HG02678 (cell line): ENCODE measurements around the gene ACTC1.

Source experiments
- ATAC-seq: cut with Tn5 transposase; IDR thresholded peaks from one replicate; pipeline ENCODE4 v1.9.1; 2021; ENCODE audit warnings: mild to moderate bottlenecking, moderate library complexity; ENCODE audit not compliant: unreplicated experiment

Gene ACTC1

DNA sequence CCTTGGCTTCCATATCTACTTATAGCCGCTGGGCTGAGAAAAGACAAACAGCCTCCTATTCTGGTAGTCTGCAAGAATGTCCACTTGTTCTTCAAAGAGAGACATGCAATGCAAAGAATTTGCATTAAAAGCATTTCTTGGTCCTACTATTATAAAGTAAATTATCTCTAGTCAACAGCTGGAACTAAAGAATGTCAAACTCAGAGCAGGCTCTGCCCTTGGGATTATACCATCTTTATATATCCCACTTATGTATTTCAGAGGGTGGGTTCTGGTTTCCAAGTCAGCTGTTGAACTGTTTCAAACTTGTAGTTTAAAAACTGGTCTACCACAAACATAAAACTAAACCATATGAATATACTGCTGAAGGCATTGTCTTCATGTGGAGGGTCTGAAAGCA is 7.0 kb upstream of the ACTC1 start:
- ATAC-seq: no peak

DNA sequence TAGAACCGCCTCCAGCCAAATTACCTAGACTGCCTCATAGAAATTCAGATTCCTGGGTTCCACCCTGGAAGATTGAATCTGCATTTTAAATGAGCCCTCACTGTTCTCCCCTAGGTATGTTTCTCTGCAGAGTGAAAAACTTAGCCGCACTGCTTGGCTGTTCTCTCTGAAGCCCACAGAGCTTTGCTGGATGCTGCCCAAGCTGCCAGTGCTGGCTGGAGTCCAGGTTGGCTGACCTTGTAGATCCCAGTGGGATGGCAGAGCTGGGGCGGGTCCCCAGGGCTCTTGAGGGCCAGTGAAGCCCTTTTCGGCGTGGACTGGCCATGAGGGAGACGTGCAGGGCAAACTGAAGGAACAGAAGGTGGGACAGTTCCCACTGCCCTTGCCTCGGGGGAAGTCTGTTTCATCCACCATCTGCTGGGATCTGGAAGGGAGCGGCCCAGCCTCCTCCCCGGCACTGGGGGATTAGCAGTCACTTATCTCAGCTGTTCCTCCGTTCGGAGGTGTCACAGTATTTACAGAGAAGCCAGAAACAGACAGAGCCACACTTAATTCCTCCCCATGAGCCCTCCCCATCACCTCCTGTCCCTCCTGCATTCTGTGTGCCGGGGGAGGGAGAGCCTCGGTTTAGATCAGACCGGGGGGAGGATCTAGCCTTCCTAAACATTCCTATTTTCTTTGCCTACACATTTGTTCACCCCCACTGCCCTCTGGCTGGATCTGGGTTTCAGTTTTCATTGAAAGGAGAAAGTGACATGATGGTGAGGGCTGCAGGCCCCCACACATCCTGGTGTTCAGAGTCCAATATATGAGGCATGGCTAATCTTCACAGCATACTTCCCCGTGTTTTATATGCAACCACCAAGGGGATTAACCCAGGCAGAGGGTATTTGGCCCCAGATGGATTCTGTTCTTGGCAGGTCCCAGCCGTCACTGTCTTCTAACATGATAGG is 4.1 kb upstream of the ACTC1 start:
- ATAC-seq: no peak

DNA sequence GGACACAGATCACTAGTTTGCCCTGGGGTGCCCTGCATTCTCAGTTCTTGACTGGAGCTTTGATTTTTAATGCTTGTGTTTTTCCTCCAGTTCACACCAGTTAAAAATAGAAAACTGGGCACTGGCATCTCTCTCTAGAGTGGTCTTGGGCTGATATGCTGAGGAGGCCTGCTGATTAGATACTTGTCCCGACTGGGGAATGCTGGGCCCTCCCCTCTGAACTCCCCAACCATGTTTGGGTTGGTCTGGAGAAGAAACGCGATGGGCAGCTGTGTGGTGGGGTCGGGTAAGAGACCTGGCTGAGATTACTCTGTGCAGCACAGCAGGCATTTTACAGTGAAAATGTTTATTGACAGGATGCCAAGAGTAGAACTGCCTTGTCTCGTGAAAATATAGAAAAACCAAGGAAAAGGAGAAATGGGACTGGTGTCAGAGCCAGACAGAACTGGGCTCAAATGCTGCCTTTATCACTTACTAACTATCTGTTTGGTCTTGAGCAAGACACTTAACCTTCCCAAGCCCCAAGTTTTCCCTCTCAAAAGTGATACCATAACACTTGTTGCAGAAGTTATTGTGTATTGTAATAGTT is 1.6 kb upstream of the ACTC1 start:
- ATAC-seq: no peak

DNA sequence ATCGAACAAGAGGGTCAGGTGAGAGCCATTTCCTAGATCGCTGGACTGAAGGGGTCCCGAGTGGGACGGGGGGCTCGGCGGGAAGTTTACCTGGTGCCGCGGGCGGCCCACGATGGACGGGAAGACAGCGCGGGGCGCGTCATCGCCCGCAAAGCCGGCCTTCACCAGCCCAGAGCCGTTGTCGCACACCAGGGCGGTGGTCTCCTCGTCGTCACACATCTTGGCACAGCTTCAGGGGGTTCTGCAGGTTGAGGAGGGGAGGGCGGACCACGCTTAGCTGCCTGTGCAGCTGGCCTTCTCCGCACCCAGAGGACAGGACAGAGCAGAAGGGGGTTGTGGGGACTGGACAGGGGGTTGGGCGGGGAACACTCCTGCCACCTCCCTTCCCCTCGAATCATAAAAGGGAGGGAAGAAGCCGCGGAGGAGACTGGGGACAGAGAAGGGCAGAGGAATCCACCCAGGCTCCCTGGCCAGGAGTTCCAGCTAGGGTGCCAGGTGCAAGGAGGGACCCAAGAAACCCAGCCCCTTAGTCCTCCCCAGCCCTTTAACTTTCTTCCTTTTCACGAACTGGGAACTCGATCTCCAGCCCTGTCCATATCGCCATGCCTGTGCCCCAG is 651 bp downstream of the ACTC1 start:
- no peak for ATAC-seq

DNA sequence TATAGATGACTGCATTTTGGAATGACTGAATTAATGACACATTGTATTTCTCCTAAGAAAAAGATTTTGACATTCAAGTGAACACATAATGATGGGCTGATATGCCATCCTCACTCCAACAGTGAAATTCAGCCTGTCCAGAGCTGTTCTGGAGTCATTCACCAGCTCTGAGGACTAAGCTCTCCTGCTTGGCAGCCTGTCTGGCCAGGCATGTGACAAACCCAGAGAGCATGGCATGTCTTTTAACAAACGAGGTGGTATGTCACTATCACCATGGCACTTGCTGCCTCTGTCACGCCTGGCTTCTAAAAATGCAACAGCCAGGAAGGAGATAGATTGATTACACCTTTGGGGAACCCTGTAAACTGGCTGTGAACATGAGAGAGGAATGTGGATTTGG is 1.4 kb downstream of the ACTC1 start:
- no peak for ATAC-seq

DNA sequence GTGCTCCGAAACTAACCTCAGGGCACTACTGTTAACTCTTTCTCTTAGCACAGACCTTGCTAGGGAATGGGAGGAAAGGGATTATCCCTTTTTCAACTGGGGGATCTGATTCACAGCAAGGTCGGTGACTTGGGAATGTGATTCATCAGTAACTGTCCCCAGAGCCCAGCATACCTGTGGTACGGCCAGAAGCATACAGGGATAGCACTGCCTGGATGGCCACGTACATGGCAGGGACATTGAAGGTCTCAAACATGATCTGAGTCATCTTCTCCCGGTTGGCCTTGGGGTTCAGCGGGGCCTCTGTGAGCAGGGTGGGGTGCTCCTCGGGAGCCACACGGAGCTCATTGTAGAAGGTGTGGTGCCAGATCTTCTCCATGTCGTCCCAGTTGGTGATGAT is 2.3 kb downstream of the ACTC1 start:
- no peak for ATAC-seq

DNA sequence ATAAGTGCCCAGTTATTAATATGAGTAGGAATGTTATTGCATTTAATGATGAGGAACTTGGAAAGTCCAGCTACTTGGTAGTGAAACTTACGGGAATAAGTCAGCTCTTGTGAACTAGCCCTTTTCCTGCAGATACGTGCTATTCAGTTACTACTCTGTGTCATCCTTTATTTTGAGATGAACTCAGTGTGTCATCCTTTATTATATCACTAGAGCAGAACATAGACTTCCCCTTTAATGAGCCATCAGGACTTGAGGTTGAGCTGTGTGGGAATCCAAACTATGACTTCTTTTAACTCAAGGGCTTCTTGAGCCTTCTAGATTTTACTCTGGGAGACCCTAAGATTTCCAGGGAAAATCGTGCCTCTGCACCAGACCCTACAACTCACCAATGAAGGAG is 3.6 kb downstream of the ACTC1 start:
- ATAC-seq: no peak

DNA sequence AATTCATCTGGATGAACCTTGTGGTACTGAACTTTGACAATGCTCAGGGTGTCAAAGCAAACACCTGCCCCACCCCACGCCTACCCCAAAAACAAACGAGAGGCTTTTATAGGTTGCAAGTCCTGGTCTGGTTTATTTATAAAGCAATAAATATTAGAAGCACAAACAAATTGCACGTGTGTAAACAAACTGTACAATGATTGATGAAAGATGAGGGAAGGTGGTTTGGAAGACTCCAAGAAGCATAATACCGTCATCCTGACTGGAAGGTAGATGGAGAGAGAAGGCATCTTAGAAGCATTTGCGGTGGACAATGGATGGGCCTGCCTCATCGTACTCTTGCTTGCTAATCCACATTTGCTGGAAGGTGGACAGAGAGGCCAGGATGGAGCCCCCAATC is 5.2 kb downstream of the ACTC1 start:
- no peak for ATAC-seq

DNA sequence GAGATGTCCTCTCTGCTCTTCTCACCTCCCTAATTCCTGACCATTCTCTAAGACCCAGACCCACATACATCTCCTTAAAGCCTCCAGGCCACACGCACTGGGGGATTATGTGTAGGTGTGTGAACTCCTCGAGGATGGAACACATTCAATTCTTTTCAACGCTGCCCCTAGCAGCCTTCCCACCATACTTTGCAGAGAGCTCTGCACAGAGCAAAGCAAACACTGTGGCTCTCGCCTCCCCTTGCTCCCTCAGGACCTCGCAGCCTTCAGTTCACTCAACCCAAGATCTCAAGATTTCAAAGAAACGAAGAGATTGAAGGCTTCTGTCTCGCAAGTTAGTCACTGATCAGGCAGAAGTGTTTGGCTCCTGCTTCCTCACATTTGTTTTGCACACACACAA is 6.0 kb downstream of the ACTC1 start:
- ATAC-seq: no peak

DNA sequence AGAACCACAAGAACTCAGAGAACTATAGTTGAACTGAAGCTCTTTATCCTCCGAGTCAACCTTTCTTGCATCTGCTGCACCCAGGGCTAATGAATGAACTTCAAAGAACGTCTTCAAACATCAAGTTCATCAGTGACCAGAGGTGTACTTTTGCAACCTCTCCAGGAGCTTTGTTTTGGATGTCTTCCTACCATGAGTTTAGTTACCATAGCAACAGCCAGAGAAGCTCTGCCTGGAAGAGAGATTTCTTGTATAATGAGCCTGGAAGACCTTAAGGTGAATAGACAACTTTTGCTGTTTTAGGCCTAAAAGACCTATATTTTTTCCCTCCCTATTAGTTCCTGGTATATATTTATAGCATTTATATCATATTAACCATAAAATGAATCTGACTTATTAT is 9.1 kb downstream of the ACTC1 start:
- ATAC-seq: no peak

DNA sequence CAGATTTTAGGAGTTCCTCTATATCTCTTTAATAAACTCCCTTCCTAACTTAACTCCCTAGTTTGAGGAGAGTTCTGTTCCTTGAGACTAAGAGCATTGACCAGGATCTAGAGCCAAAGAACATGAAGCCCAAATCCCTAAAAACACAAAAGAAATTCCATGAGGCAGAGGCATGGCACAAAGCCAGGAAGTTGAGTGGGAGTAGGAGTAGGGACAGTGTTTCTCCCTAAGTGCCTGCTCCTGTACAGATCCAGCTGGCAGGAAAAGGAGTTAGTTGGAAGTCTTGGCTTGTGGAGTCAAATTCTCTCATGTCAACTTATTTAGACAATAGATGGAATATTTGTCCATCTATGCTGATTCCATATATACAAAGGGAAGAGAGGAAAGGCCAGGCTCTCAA is 11.4 kb downstream of the ACTC1 start:
- no peak for ATAC-seq

DNA sequence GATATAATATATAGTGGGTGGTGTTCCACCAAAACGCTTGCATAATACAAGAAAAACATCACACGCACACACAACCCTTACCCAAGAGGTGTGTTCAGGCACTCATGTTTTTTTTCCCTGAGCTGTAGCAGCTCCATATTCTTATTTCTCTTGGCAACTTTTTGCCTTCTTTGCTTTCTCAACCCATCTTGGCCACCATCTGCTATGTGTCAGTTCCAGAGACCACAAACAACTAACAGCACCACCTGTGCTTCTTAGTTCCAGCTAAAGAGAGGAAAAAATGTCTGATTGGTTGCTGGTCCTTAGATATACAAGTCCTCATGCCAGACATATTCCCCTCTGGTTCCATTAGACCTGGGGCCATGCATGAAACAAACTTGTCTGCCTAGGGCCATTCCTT is 11.9 kb downstream of the ACTC1 start:
- no peak for ATAC-seq

DNA sequence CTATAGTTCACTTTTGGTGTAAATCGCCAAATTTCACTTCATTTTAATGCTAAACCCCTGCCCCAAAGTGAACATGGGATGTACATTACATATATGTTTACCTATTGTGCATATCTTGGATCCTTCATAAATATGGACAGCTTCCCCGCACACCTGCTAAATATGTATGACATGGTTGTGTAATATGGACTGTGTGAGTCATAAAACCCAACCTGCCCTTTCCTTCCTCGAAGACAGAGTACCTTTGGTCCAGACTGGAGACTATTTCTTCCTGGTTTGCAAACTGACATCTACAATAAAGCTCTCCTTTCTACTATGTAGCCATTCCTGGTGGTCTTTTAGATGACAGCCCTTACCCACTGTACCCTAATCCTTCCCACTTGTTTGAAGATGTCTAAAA is 12.4 kb downstream of the ACTC1 start:
- ATAC-seq: no peak

DNA sequence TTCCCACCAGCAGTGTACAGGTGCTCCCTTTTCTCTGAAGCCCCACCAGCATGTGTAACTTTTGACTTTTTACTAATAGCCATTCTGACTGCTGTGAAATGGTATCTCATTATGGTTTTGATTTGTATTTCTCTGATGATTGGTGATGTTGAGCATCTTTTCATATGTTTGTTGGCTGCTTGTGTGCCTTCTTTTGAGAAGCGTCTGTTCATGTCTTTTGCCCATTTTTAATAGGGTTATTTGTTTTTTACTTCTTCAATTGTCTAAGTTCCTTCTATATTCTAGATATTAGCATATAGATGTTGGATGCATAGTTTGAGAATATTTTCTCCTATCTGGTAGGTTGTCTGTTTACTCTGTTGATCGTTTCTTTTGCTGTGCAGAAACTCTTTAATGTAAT is 14.6 kb downstream of the ACTC1 start:
- ATAC-seq: no peak

DNA sequence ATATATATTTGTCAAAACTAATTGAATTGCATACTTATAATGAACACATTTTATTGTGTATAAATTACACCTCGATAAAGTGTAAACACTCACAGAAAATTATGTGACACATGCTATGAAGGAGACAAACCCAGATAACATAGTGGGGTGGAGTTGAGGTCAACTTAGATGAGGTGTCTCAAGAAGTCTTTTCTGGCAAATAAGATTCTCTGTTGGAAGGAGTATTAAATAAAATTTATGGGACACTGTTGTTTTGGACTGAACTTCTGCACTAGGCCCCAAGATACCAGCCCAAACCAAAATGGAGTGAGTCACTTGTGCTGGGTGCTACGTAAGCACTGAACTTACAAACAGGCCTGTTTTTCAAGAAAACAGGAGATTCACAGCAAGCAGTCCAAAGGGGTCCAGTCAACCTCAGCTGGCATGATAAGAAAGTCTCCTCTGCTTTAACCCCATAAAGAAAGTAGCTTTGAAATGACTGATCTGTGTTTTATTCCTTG is 18.7 kb downstream of the ACTC1 start:
- no peak for ATAC-seq

DNA sequence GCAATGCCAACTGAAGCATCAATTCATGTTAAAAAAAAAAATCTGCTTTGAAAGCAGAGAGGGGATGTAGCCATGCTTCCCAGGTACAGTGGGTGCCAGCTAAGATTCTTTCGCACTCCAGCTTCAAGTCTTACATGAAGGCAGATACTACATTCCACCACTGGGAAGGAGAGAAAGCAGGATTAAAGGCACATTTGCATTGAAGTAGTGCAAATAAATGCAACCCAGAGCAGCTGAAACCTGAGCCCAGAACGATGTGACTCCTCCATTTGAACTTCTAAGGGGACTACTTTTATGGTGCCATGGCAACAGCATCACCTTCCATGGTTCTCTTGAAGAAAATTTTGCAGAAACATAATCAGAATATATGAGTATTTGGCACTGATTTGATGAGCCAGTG is 21.4 kb downstream of the ACTC1 start:
- ATAC-seq: no peak

DNA sequence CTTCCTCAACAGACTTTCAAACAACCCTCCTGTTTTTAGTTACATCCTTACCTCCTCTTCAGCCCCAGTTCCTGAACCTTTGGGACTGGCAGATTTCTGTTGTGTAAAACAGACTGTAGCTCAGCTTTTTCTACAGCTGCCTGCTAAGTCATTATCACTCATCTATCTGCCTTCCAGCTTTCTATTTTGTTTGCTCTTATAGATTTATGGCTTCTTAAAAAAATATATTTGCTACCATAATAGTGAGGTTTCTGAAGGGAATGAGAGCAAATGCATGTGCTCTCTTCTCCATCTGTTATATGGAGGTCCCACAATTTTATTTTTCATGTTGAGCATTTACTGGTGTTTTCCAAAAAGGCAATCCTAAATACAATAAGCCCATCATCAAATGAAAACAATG is 22.3 kb downstream of the ACTC1 start:
- no peak for ATAC-seq

DNA sequence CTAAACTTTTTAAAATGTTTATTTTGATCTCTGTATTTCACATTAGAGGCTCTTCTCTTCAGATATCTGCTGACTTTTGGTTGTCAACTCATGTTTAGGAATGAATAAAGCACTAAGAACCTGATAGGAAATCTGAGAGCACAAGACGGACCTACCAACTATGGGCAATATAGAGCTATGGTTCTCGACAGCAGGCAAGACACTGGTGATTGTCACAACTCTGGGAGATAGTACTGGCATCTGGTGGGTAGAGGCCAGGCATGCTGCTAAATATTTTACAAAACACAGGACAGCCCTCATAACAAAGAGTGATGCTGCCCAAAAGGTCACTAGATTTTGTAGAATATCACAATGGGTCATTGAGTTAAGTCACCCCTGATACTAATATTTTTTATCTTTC is 23.0 kb downstream of the ACTC1 start:
- ATAC-seq: no peak

DNA sequence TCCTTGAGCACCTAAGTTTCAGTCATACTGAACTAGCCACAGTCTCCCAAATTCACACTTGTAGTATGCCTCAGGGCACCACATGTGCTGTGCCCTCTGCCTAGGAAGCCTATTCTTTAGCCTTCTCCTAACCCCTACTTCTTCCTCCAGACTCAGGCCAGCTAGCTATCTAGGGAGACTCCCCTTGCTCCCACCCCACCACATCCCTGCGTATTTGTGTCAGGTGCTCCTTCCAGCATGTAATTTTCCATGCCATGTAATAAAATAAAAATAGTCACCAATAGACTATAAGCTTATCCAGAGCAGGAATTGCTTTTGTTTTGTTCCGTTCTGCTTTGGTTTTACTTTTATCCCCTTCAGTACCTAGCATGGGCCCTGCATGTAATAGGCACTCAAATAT is 25.6 kb downstream of the ACTC1 start:
- no peak for ATAC-seq

DNA sequence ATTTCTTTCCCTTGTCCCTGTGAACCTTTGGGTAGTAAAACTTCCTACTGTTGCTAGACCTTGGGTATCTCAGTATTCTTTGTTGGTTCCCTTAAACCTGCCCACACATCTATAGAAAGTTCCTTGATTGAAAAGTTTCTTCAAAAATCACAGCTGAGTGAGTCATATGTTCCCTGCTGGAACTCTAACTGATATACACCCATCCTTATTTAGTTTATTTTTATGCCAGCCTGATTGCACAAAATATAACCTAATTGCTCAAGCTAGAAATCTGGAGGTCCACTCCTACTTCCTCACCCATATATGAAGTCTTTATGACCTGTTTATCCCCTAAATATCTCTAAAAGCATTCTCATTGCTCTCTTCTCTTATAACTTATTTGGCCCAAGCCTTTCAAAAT is 26.8 kb downstream of the ACTC1 start:
- ATAC-seq: no peak

DNA sequence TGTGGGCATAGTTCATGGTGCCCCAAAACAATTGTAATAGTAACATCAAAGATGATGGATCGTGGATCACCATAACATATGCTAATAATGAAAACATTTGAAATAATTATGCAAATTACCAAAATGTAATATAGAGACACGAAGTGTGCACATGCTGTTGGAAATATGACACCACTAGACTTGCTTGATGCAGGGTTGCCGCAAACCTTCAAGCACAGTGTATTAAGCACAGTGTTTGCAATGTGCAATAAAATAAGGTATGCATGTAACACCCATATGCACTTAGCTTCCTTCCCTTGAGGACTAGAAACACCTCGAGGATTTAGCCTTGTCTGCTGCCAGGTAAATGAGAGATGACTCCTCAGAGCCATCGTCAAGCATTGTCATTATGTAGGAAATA is 29.6 kb downstream of the ACTC1 start:
- ATAC-seq: no peak

DNA sequence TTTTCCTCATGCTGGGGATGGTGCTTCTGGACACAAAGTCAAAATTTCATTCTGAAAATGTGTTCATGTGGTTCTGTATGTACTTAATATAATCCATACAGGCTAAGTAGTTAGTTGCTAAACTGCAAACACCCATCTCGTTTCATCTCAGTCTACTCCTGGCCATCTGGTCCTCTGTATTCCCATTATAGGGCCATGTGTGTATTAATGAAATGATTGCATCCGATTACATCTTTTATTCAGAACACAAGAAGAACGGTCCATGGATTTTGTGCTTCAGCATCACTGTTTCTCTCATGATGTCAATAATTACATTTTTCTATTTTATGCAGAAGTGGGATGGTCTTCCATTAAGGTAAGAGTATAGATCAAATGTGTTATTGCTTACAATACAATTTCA is 34.4 kb downstream of the ACTC1 start:
- no peak for ATAC-seq
